GM23248 (cell line): Measurements from ENCODE around the gene VASH1. TPM values are rescaled to one million over a fixed set of nuclear protein-coding genes. Genes with fewer than 3 reads are reported as not detected.

Experiments
- DNase-seq: peaks from one replicate; pipeline ENCODE4 v3.0.0-alpha.2; 2015
- H2AFZ ChIP-seq: fragments of 200-600 bp; sonication (generic); 2 replicates; pipeline ENCODE4 v1.6.1; 2016; ENCODE audit warnings: antibody characterized with exemption
- H3F3A ChIP-seq: fragments of 200-600 bp; sonication (generic); 2 replicates; pipeline ENCODE4 v1.6.1; 2016; ENCODE audit warnings: mild to moderate bottlenecking, antibody characterized with exemption, mixed run types; ENCODE audit not compliant: insufficient read depth
- H3K27ac ChIP-seq: fragments of 200-600 bp; sonication (generic); 2 replicates; pipeline ENCODE4 v1.5.1; 2016; ENCODE audit warnings: mild to moderate bottlenecking
- H3K27me3 ChIP-seq: fragments of 200-600 bp; sonication (generic); replicated peaks from 2 replicates; pipeline ENCODE4 v1.6.1; 2016; ENCODE audit warnings: mild to moderate bottlenecking; ENCODE audit not compliant: insufficient read depth
- H3K36me3 ChIP-seq: fragments of 200-600 bp; sonication (generic); 2 replicates; pipeline ENCODE4 v1.6.1; 2016; ENCODE audit warnings: low read depth, mild to moderate bottlenecking
- H3K4me1 ChIP-seq: fragments of 200-600 bp; sonication (generic); 2 replicates; pipeline ENCODE4 v1.6.1; 2016; ENCODE audit warnings: mild to moderate bottlenecking; ENCODE audit not compliant: insufficient read depth
- H3K4me2 ChIP-seq: fragments of 200-600 bp; sonication (generic); one replicate; pipeline ENCODE4 v1.6.1; 2016; ENCODE audit warnings: mild to moderate bottlenecking; ENCODE audit not compliant: unreplicated experiment
- H3K4me3 ChIP-seq: fragments of 200-600 bp; sonication (generic); 2 replicates; pipeline ENCODE4 v1.5.1; 2016; ENCODE audit warnings: mild to moderate bottlenecking
- H3K79me2 ChIP-seq: fragments of 200-600 bp; sonication (generic); 2 replicates; pipeline ENCODE4 v1.6.1; 2016; ENCODE audit warnings: mild to moderate bottlenecking; ENCODE audit not compliant: insufficient read depth
- H3K9ac ChIP-seq: fragments of 200-600 bp; sonication (generic); 2 replicates; pipeline ENCODE4 v1.6.1; 2016; ENCODE audit warnings: mild to moderate bottlenecking
- H3K9me2 ChIP-seq: fragments of 200-600 bp; sonication (generic); 2 replicates; pipeline ENCODE4 v1.6.1; 2016; ENCODE audit warnings: mixed run types, mild to moderate bottlenecking, moderate library complexity; ENCODE audit not compliant: insufficient read depth
- H3K9me3 ChIP-seq: fragments of 200-600 bp; sonication (generic); one replicate; pipeline ENCODE4 v1.6.1; 2017; ENCODE audit warnings: low read depth
- H4K20me1 ChIP-seq: fragments of 200-600 bp; sonication (generic); 2 replicates; pipeline ENCODE4 v1.6.0; 2016; ENCODE audit not compliant: insufficient read depth
- EZH2 ChIP-seq: fragments of 200-600 bp; sonication (generic); IDR thresholded peaks from 2 replicates; pipeline ENCODE4 v1.6.1; 2018; ENCODE audit warnings: antibody characterized with exemption, mild to moderate bottlenecking; ENCODE audit not compliant: insufficient read depth, poor library complexity, severe bottlenecking
- EZH2phosphoT487 ChIP-seq: fragments of 200-600 bp; sonication (generic); IDR thresholded peaks from 2 replicates; pipeline ENCODE4 v1.6.1; 2018; ENCODE audit warnings: antibody characterized with exemption, moderate library complexity, mild to moderate bottlenecking, low read depth; ENCODE audit not compliant: insufficient read depth
- WGBS, 2 experiments: methylation state at CpG; one replicate each; pipeline ENCODE4 v1.1.6; 2015 to 2017; ENCODE audit warnings: low lambda C conversion rate in 2 of 2, low coverage in 1 of 2; ENCODE audit errors: missing lambda C conversion rate in 2 of 2; 5-methylcytosine and 5-hydroxymethylcytosine counted together
- in situ Hi-C: fragments of 300-500 bp; cut with MboI; formaldehyde crosslinking; loops from 2 replicates; pipeline ENCODE4 v1.15.0; 2020
- polyA plus RNA-seq: library from polyadenylated mRNA; unstranded; fragments of >200 nt; fragmentation: Nextera tagmentation; extraction: Ambion mirVana; gene quantifications from 2 replicates; pipeline ENCODE4 v1.2.1, GENCODE V29; 2016
- total RNA-seq: library from RNA; depleted of rRNA; stranded (reverse); fragments of >200 nt; shearing (Covaris generic); gene quantifications from 2 replicates; pipeline ENCODE4 v1.2.3, GENCODE V29; 2014

Gene VASH1
- total and polyA plus RNA-seq, 2 experiments from 2014 or later = 2.2 to 2.6 TPM

- H3K27me3 ChIP-seq = no peaks in the 10 kb centered on the region
- no peak overlapping the region for H2AFZ ChIP-seq
- DNase-seq = no peak
- no peak overlapping the region for H3K27ac ChIP-seq
- H3F3A ChIP-seq = no peaks in the 10 kb centered on the region
- TF ChIP-seq EZH2 (no peak), EZH2phosphoT487 (no peak)
- H3K9me3 ChIP-seq = no peaks in the 10 kb centered on the region
- H3K36me3 ChIP-seq = no peaks in the 10 kb centered on the region
- 93 to 96% methylated on average over 41 to 54 of the region's 54 CpGs for WGBS, 2 experiments
- H3K79me2 ChIP-seq = no peaks in the 10 kb centered on the region
- in situ Hi-C loops = no loop called here
- H3K4me3 ChIP-seq = no peak overlapping the region
- H3K4me2 ChIP-seq = no peak overlapping the region
- no peaks in the 10 kb centered on the region for H3K9me2 ChIP-seq
- peaks cover 13% of the 10 kb centered on the region for H3K4me1 ChIP-seq
- H4K20me1 ChIP-seq = no peaks in the 10 kb centered on the region
- H3K9ac ChIP-seq = no peak overlapping the region
These were observed 14.6 kb downstream of the VASH1 start for GRCh38 chr14:76775695-76776427.

DNA sequence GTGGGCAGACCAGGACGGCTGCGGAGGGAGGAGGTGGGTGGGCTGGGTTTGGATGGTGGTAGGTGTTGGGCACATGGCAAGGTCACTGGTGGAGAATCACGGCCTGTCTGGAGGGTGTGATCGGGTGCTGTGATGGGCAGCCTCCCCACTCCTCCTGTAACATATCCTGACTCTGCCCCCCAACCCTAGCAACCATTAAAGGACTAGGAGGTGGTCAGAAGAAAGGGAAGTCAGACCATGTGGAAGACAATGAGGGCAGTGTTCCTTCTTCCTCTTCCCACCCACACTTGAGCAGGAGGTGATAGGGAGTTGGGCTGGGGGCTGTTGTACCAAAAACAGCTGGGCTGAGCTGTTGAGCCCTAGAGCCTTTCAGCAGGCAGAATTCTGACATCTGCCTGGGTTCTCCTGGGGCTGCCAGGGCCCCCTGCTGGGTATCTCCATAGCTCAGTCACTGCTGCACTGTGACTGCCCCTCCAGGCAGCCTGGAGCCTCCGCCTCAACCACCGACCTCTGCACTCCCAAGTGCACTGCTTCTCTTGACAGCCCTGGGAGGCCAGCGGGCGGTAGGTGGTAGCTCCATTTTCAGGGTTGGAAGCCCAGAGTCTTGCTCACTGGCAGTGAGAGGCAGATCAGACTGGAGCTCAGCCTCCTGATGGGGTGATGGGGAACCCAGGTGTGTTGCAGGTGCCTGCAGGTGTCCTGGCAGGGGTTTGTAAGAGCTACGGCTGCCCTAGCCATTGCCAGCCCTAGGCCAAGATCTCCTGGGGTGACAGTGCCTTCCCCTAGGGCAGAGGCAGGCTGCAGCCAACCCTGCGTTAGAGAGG, 15.4 kb downstream of the VASH1 start:
- Histone ChIP-seq H3K9me3 (no peaks in the 10 kb centered on the region), H3F3A (no peaks in the 10 kb centered on the region), H4K20me1 (no peaks in the 10 kb centered on the region), H3K27ac (no peak overlapping the region), H3K79me2 (no peaks in the 10 kb centered on the region), H3K4me2 (no peak overlapping the region), H3K4me3 (no peak overlapping the region), H2AFZ (no peak overlapping the region), H3K9ac (no peak overlapping the region), H3K9me2 (no peaks in the 10 kb centered on the region), H3K27me3 (no peaks in the 10 kb centered on the region), H3K4me1 (peaks cover 13% of the 10 kb centered on the region), H3K36me3 (no peaks in the 10 kb centered on the region)
- DNase-seq = no peak
- TF ChIP-seq EZH2phosphoT487 (no peak), EZH2 (no peak)
- 85 to 88% methylated on average over 8 to 10 of the region's 10 CpGs for WGBS, 2 experiments
- in situ Hi-C loops = no loop called here

- H2AFZ ChIP-seq = no peak overlapping the region
- no peak for DNase-seq
- H3K36me3 ChIP-seq = no peaks in the 10 kb centered on the region
- 83 to 95% methylated on average over 8 to 9 of the region's 9 CpGs for WGBS, 2 experiments
- TF ChIP-seq EZH2phosphoT487 = no peak
- TF ChIP-seq EZH2 = no peak
- H4K20me1 ChIP-seq = no peaks in the 10 kb centered on the region
- no peak overlapping the region for H3K9ac ChIP-seq
- in situ Hi-C loops = no loop called here
- no peak overlapping the region for H3K27ac ChIP-seq
- no peak overlapping the region for H3K4me2 ChIP-seq
- H3K27me3 ChIP-seq = no peaks in the 10 kb centered on the region
- no peaks in the 10 kb centered on the region for H3K9me2 ChIP-seq
- H3K4me3 ChIP-seq = no peak overlapping the region
- no peaks in the 10 kb centered on the region for H3F3A ChIP-seq
- no peaks in the 10 kb centered on the region for H3K9me3 ChIP-seq
- H3K4me1 ChIP-seq = peaks cover 13% of the 10 kb centered on the region
- H3K79me2 ChIP-seq = no peaks in the 10 kb centered on the region
These were observed 16.5 kb downstream of the VASH1 start for GRCh38 chr14:76777721-76778120.

DNA sequence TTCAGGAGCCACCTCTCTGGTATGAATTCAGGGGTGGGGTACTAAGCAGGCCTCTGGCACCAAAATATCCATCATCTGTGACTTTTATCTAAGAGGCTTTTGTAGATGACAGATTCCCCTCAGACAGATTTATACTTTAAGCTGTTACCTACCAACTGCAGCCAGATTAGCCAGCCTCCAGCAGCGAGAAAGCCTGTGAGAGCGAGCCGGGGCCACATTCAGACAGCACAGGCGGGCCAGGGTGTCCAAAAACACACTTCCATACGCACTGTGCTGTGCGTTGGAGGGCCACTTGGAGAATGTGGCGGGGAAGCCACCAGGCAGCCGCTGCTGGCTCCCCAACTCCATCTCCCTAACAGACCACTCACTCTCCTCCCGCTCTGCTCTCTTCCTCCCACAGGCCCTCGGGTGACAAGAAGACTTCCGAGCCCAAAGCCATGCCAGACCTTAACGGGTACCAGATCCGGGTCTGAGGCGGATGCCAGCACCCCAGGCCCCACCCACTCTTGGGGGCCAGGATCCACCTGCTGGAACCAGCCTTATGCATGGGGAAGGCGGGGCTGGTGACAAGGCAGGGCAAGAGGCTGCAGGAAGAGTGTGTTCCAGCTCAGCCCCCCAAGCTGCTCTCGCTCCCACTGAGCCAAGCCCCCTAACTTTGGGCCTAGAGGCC, 17.4 kb downstream of the VASH1 start:
- Histone ChIP-seq H3K9me2 (no peaks in the 10 kb centered on the region), H3K36me3 (no peaks in the 10 kb centered on the region), H3F3A (no peaks in the 10 kb centered on the region), H3K9me3 (no peaks in the 10 kb centered on the region), H2AFZ (no peak overlapping the region), H3K79me2 (no peaks in the 10 kb centered on the region), H3K9ac (no peak overlapping the region), H3K4me3 (no peak overlapping the region), H3K4me2 (no peak overlapping the region), H3K27ac (no peak overlapping the region), H3K27me3 (no peaks in the 10 kb centered on the region), H3K4me1 (peaks cover 4% of the 10 kb centered on the region), H4K20me1 (no peaks in the 10 kb centered on the region)
- 72 to 73% methylated on average over 16 of the region's 16 CpGs for WGBS, 2 experiments
- no peak for DNase-seq
- TF ChIP-seq EZH2 = no peak
- TF ChIP-seq EZH2phosphoT487 = no peak
- in situ Hi-C loops = no loop called here
